ENCODE measurements around the gene STK17B. TPM values are rescaled to one million over a fixed set of nuclear protein-coding genes. Genes with fewer than 3 reads are reported as not detected.
"Not testable (repeated sequence)": the region's sequence is repeated elsewhere in the genome, so short reads cannot be mapped to it uniquely, and the experiment has no call there.

Gene STK17B
- polyA plus RNA-seq, 2 of the 4 experiments (the other 2 are of a cell fraction) = 4.0 to 9.2 TPM

DNA sequence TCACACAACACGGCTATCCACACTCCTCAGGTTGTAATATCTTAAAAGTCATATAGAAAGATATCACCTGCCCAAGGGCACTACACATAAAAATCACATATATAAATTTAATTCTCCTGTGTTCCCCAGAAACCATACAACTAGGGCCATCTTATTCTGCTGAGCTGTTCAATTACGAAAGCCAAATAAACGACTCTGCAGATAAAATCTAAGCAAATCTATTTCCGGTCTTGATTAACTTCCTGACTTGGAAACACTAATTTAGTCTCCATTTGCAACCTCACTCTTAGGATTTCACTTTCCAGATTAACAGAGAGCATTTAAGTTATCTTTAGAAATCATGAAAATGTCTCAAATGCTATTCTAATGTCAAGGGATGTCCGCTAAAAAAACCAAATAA is 23.9 kb upstream of the STK17B start:
- no peaks in the 10 kb centered on the region for H3K9me3 ChIP-seq
- ChIA-PET POLR2A (no interaction called here), CTCF (interaction anchor here (0.9 to 1.7 kb wide), 5 partner anchors 11 to 142 kb away, joined by 3 to 5 read pairs (median 3); no protein-coding TSS in a partner anchor)
- H3K4me1 ChIP-seq = no peaks in the 10 kb centered on the region
- ATAC-seq = no peak
- H3K27ac ChIP-seq = no peak overlapping the region
- 75% methylated on average over 5 of the region's 5 CpGs for WGBS (ENCODE audit: missing lambda C conversion rate)
- no peak overlapping the region for H3K4me3 ChIP-seq
- no peak overlapping the region for H3K4me2 ChIP-seq
- FAIRE-seq = no peak
- TF ChIP-seq ZNF302 (CRISPR knock-in tag; IDR thresholded peaks at IDR 0.05) (no peak), MAFK (IDR thresholded peaks at IDR 0.05; ENCODE audit: partially characterized antibody) (peak; percentile 32)
- DNase-seq (ENCODE audit: low read depth in 1 of 2, low spot score in 1 of 2) = no peak

DNA sequence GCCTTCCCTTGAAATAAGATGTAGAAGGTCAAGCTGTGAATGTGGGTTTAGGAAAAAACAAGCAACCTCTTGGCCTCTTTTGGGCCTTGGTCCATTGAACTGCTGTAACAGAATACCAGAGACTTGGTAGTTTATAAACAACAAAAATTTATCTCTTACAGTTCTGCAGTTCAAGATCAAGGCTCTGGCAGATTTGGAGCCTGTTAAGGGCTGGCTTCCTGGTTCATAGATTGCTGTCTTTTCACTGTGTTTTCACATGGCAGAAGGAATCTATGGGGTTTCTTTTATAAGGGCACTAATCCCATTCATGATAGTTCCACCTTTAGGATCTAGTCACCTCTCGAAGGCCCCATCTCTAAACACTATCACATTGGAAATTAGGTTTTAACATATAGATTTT is 20.2 kb upstream of the STK17B start:
- DNase-seq (ENCODE audit: low read depth in 1 of 2, low spot score in 1 of 2) = no peak
- H3K27ac ChIP-seq = no peak overlapping the region
- H3K4me1 ChIP-seq = no peaks in the 10 kb centered on the region
- 81% methylated on average over 1 of the region's 1 CpG for WGBS (ENCODE audit: missing lambda C conversion rate)
- H3K4me2 ChIP-seq = no peak overlapping the region
- FAIRE-seq = no peak
- H3K9me3 ChIP-seq = no peaks in the 10 kb centered on the region
- ATAC-seq = no peak
- no peak for TF ChIP-seq CHD2 (IDR thresholded peaks at IDR 0.05; ENCODE audit: low read length, partially characterized antibody)
- TF ChIP-seq USF2 (IDR thresholded peaks at IDR 0.05) = no peak
- no peak for TF ChIP-seq ELK1 (IDR thresholded peaks at IDR 0.05; ENCODE audit: low read depth, low read length)
- TF ChIP-seq RFX5 (IDR thresholded peaks at IDR 0.05) = no peak
- no peak for TF ChIP-seq MAFK (IDR thresholded peaks at IDR 0.05; ENCODE audit: partially characterized antibody)
- TF ChIP-seq NR3C1 (IDR thresholded peaks at IDR 0.05) = no peak
- TF ChIP-seq BHLHE40 (IDR thresholded peaks at IDR 0.05; ENCODE audit: low read depth, low read length) = no peak
- TF ChIP-seq FOSL2 (IDR thresholded peaks at IDR 0.05) = no peak
- no peak for TF ChIP-seq FOSL2 (CRISPR knock-in tag; IDR thresholded peaks at IDR 0.05)
- TF ChIP-seq E2F6 (IDR thresholded peaks at IDR 0.05; ENCODE audit: borderline replicate concordance, low read depth) = no peak
- no peak for TF ChIP-seq ESRRA (IDR thresholded peaks at IDR 0.05; ENCODE audit: borderline replicate concordance, low read length)
- TF ChIP-seq POLR2AphosphoS2 (conservative IDR thresholded peaks at IDR 0.05; ENCODE audit: low read length) = no peak
- ChIA-PET POLR2A (no interaction called here), CTCF (interaction anchor here (0.9 kb wide), 1 partner anchor 14 kb away, joined by 3 read pairs; no protein-coding TSS in a partner anchor)
- H3K4me3 ChIP-seq = no peak overlapping the region

DNA sequence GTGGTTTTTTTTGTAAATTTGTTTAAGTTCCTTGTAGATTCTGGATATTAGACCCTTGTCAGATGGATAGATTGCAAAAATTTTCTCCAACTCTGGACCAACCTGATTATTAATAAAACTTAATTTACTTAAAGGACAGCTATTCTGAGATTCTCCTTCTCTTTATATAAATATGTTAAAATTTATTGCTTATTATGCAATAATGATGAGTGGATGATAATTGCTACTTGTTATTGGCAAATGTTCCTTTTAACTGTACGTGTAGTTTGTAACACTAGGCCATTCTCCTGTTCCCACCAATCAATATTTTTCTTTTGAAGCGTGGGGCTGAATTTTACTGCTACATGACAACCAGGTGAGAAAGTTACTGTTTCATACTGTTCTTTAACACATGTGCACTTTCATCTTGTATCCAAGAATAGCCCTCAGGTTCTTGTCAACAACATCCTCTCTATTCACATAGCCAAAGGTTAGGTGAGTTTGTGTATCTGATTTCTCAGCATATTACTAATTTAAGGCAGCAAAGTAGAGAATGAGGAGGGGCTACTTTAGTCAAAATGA is 16.6 kb upstream of the STK17B start:
- no peak overlapping the region for H3K27ac ChIP-seq
- CTCF ChIA-PET = no interaction called here
- no peaks in the 10 kb centered on the region for H3K9me3 ChIP-seq
- no peak for FAIRE-seq
- no peak overlapping the region for H3K4me3 ChIP-seq
- POLR2A ChIA-PET = no interaction called here
- no peak for ATAC-seq
- 63% methylated on average over 2 of the region's 2 CpGs for WGBS (ENCODE audit: missing lambda C conversion rate)
- TF ChIP-seq MAFK (IDR thresholded peaks at IDR 0.05; ENCODE audit: partially characterized antibody) = peak; percentile 39
- TF ChIP-seq ELK1 (IDR thresholded peaks at IDR 0.05; ENCODE audit: low read depth, low read length) = no peak
- TF ChIP-seq BCL3 (IDR thresholded peaks at IDR 0.05) = no peak
- TF ChIP-seq EP300 (IDR thresholded peaks at IDR 0.05) = no peak
- no peak for TF ChIP-seq TFCP2L1 (CRISPR knock-in tag; IDR thresholded peaks at IDR 0.05)
- no peaks in the 10 kb centered on the region for H3K4me1 ChIP-seq
- no peak overlapping the region for H3K4me2 ChIP-seq
- DNase-seq (ENCODE audit: low read depth in 1 of 2, low spot score in 1 of 2) = no peak

DNA sequence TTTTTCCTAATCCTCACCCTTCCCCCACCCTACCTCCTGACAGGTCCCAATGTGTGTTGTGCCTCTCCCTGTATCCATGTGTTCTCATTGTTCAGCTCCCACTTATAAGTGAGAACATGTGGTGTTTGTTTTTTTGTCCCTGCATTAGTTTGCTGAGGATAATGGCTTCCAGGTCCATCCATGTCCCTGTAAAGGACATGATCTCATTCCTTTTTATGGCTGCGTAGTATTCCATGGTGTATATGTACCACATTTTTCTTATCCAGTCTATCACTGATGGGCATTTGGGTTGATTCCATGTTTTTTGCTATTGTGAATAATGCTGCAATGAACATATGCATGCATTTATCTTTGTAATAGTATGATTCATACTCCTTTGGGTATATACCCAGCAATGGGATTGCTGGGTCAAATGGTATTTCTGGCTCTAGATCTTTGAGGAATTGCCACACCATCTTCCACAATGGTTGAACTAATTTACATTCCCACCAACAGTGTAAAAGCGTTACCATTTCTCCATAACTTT is 15.9 kb upstream of the STK17B start:
- POLR2A ChIA-PET; ATAC-seq; H3K4me3 ChIP-seq; H3K4me2 ChIP-seq; H3K4me1 ChIP-seq; CTCF ChIA-PET; DNase-seq (ENCODE audit: low read depth in 1 of 2, low spot score in 1 of 2); H3K9me3 ChIP-seq; FAIRE-seq; H3K27ac ChIP-seq: not testable (repeated sequence)
- 82% methylated on average over 2 of the region's 2 CpGs for WGBS (ENCODE audit: missing lambda C conversion rate)

Measured in A549 (cell line).